Naive thymus-derived CD8-positive, alpha-beta T cell (primary cell): ENCODE measurements around the gene TNFRSF14. TPM values are rescaled to one million over a fixed set of nuclear protein-coding genes. Genes with fewer than 3 reads are reported as not detected.
A peak's percentile ranks its signal among the peaks of the same experiment; 100 is the strongest.

ENCODE experiments used
- ATAC-seq, 2 donors: fragments of 150-1000 bp; cut with Tn5 transposase in 1 of 2; sonication (Bioruptor Pico), chemical (Tn5 transposase) in 1 of 2; 1 replicate in 1 of 2; 2 replicates in 1 of 2; pipeline ENCODE4 v1.10.0; 2021; ENCODE audit warnings: mild to moderate bottlenecking in 2 of 2, moderate library complexity in 2 of 2
- POLR2A ChIA-PET: fragments of 350-600 bp; sonication (Branson Sonifier 250); formaldehyde crosslinking; loops from one replicate; lab custom pipeline; 2021; ENCODE audit warnings: antibody characterized with exemption; lab: Charles Lee
- DNase-seq, 10 donors: peaks; one replicate each; pipeline versions ENCODE4 v3.0.0 to v3.0.0-alpha.2; 2020 to 2022
- H3K27ac Mint-ChIP-seq, 10 donors: one replicate each; pipeline ENCODE4 v1.8.0; 2020 to 2022; ENCODE audit warnings: mild to moderate bottlenecking in 10 of 10, mixed read lengths in 10 of 10, moderate library complexity in 4 of 10, inconsistent platforms in 1 of 10
- H3K27me3 Mint-ChIP-seq, 5 donors: one replicate each; pipeline ENCODE4 v1.8.0; 2021 to 2022; ENCODE audit warnings: mixed read lengths in 5 of 5
- H3K36me3 Mint-ChIP-seq, 3 donors: one replicate each; pipeline ENCODE4 v1.8.0; 2020 to 2022; ENCODE audit warnings: mixed read lengths in 3 of 3, mild to moderate bottlenecking in 2 of 3, inconsistent platforms in 1 of 3
- H3K4me1 Mint-ChIP-seq, 4 donors: one replicate each; pipeline ENCODE4 v1.8.0; 2021 to 2022; ENCODE audit warnings: mixed read lengths in 4 of 4
- H3K4me3 Mint-ChIP-seq, 10 donors: one replicate each; pipeline ENCODE4 v1.8.0; 2020 to 2022; ENCODE audit warnings: mild to moderate bottlenecking in 10 of 10, mixed read lengths in 10 of 10, moderate library complexity in 6 of 10, inconsistent platforms in 1 of 10
- H3K9me3 Mint-ChIP-seq, 9 donors: one replicate each; pipeline ENCODE4 v1.8.0; 2020 to 2022; ENCODE audit warnings: mixed read lengths in 9 of 9, mild to moderate bottlenecking in 3 of 9, inconsistent platforms in 1 of 9, moderate library complexity in 1 of 9
- polyA plus RNA-seq, 3 donors: library from polyadenylated mRNA; unstranded; fragments of 300-500 nt; fragmentation: Illumina TruSeq; gene quantifications; one replicate each; pipeline ENCODE4 v1.2.3, GENCODE V29; 2021
- total RNA-seq, 8 experiments: library from RNA in 2 of 8; stranded (reverse) in 2 of 8; gene quantifications; one replicate each; pipeline ENCODE4 v1.2.3 and lab custom pipeline; 2021 to 2026

Gene TNFRSF14
- total and polyA plus RNA-seq, 5 experiments from 2014 or later: 45.8 to 190 (median 61.6) TPM

GRCh38 chr1:2523891-2524609, 32.1 kb upstream of the TNFRSF14 start:
- POLR2A ChIA-PET: interaction anchor here (0.8 to 15.0 kb wide), 22 partner anchors 9 to 334 kb away, joined by 3 to 528 read pairs (median 6); partner anchors contain the start of genes FAAP20, MORN1, PEX10 and PRXL2B
- ATAC-seq: peak; percentile 39 to 50
- peaks cover 0 to 27% (median 8%) of the 10 kb centered on the region in 3 donors for H3K36me3 Mint-ChIP-seq
- H3K27ac Mint-ChIP-seq: peak overlapping the region; percentile 77 to 98 (median 95)
- H3K4me3 Mint-ChIP-seq: peak overlapping the region; percentile 88 to 99 (median 92)
- H3K4me1 Mint-ChIP-seq: peaks cover 32 to 54% (median 48%) of the 10 kb centered on the region in 4 donors
- no peaks in the 10 kb centered on the region for H3K9me3 Mint-ChIP-seq
- peak in 9 of 10 donors; percentile 41 to 82 (median 60) for DNase-seq
- H3K27me3 Mint-ChIP-seq: peaks cover 0 to 2% (median 0%) of the 10 kb centered on the region in 5 donors

GRCh38 chr1:2525572-2525919, 30.6 kb upstream of the TNFRSF14 start:
- H3K27ac Mint-ChIP-seq: peak overlapping the region in 9 of 10 donors; percentile 77 to 98 (median 95)
- H3K4me1 Mint-ChIP-seq: peaks cover 32 to 57% (median 48%) of the 10 kb centered on the region in 4 donors
- peak overlapping the region; percentile 88 to 99 (median 92) for H3K4me3 Mint-ChIP-seq
- H3K27me3 Mint-ChIP-seq: peaks cover 0 to 2% (median 0%) of the 10 kb centered on the region in 5 donors
- ATAC-seq (no peak), DNase-seq (no peak)
- H3K36me3 Mint-ChIP-seq: peaks cover 0 to 21% (median 6%) of the 10 kb centered on the region in 3 donors
- H3K9me3 Mint-ChIP-seq: no peaks in the 10 kb centered on the region
- POLR2A ChIA-PET: interaction anchor here (0.8 to 15.0 kb wide), 14 partner anchors 9 to 291 kb away, joined by 3 to 528 read pairs (median 18); partner anchors contain the start of genes MORN1, PEX10, PRXL2B and RER1

DNA sequence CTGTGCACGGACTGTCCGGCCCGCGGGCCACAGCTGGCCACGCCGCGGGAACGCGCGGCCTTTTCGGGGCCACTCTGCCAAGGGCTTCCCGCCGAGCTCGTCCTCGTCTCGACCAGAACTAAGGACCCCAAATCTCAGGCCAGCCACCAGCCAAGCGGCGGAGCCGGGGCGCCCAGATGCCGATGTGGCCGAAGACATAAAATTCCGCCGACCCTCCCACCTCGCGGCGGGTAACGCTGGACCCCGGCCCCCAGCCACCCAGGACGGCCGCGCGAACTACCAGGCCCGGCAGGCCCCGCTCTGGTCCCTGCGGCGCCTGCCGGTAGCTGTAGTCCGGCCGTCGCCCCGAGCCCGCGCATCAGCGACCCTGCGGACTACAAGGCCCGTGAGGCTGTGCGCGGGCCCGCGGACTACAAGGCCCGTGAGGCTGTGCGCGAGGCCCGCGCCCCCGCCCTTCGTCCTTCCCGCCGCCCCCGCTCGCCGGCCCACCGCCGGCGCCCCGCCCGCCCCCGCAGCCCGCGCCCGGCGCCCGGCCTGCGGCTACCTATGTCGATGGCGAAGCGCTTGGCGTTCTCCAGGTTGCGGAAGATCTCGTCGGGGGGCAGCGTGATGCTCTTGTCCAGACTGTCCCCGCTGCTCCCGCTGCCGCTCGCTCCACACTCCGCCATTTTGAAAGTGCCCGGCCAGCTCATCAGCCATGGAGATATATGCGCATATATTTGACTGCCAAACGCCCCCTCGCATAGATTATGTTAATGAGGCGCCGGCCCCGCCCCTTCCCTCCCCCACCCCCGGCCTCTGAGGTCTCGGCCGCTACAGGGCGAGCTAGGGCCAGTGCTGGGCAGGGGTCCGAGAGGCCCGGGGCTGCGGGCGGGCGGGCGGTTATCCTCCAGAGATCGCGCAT, 30.0 kb upstream of the TNFRSF14 start, which contains the start of gene PANK4:
Gene PANK4 (minus strand): TSS at position 677 of the 904 bp plus-strand sequence. CDS start 9 bp downstream, at position 668.
- H3K4me1 Mint-ChIP-seq: peaks cover 32 to 58% (median 49%) of the 10 kb centered on the region in 4 donors

DNA sequence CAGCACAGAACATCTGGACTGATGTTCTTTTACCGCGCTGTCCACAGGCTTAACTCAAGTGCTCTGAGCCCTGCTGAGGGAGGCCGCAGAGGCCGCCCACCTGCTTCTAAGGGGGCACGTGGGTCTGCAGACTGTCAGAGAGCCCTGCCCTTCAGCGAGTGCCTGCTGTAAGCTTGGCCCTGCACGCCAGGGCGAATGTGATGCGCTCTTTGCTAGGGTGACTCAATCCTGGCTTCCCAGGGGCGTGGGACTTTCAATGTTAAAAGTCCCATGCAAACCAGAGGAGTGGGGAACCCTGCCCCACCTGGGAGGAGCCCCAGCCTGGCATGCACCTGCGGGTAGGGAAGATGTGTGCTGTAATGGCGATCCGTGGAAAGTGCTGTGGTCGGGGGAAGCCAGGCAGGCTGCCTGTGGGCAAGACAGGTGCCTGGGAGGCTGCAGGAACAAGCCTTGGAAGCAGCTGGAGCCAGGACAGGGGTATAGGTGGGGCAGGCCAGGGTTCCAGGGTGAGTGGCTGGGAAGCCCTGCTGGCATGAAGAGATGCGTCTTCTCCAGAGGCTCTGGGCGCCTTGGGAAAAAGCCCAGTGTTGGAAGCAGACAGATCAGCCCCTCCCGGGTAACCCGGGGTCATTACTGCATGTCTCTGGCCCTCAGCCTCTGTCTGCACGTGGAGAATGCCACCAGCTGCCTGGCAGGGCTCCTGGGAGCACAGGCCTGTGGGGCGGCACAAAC, 29.2 kb upstream of the TNFRSF14 start:
- POLR2A ChIA-PET: interaction anchor here (1.0 to 15.0 kb wide), 13 partner anchors 17 to 332 kb away, joined by 3 to 528 read pairs (median 15); partner anchors contain the start of genes FAAP20, MORN1, PEX10 and PRXL2B

More for the DNA sequence above, 30.0 kb upstream of the TNFRSF14 start, which contains the start of gene PANK4:
- POLR2A ChIA-PET: interaction anchor here (0.8 to 15.0 kb wide), 19 partner anchors 8 to 331 kb away, joined by 3 to 528 read pairs (median 6); partner anchors contain the start of genes FAAP20, MORN1, PEX10 and PRXL2B
- DNase-seq (peak; percentile 79 to 91 (median 88)), ATAC-seq (peak; percentile 77 to 85)
- H3K27ac Mint-ChIP-seq: peak within 1 kb of the TSS; percentile 79 to 99 (median 96)
- peaks cover 0 to 15% (median under 1%) of the 10 kb centered on the region in 3 donors for H3K36me3 Mint-ChIP-seq
- no peaks in the 10 kb centered on the region for H3K9me3 Mint-ChIP-seq
- H3K4me3 Mint-ChIP-seq: peak within 1 kb of the TSS; percentile 88 to 99 (median 92)
- H3K27me3 Mint-ChIP-seq: peaks cover 0 to 6% (median 3%) of the 10 kb centered on the region in 5 donors

GRCh38 chr1:2527556-2527860, 28.7 kb upstream of the TNFRSF14 start:
- POLR2A ChIA-PET: interaction anchor here (5.3 to 15.0 kb wide), 2 partner anchors 16 to 111 kb away, joined by 131 to 528 read pairs; partner anchors contain the start of gene PEX10

More for the DNA sequence above, 29.2 kb upstream of the TNFRSF14 start:
- Mint-ChIP-seq H3K9me3 (no peaks in the 10 kb centered on the region), H3K36me3 (peaks cover 0 to 9% (median 0%) of the 10 kb centered on the region in 3 donors), H3K4me1 (peaks cover 32 to 52% (median 48%) of the 10 kb centered on the region in 4 donors), H3K4me3 (peak overlapping the region; percentile 21 to 97 (median 64)), H3K27ac (peak overlapping the region in 7 of 10 donors; percentile 31 to 87 (median 79)), H3K27me3 (peaks cover 0 to 10% (median 3%) of the 10 kb centered on the region in 5 donors)
- DNase-seq: peak in 2 of 10 donors; percentile 18 to 30
- peak in 1 of 2 donors; percentile 10 for ATAC-seq

DNA sequence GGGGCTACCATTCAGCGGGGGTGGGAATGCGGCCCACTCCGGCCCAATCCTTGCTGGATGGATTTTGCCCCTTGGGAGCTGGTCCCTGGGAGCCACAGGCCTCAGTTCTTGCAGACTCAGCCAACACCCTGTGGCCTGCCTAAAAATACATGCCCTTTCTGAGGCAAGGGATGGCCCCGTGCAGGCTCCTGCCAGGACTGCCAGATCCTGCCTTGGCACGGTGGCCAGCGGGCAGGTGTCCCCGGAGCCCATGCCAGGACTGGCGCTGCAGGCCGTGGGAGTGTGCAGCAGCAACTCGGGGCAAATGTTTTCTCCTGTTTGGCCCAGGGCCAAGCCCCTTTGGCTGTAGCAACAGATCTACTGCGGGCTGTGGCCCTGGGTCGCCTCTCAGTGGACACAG, 28.2 kb upstream of the TNFRSF14 start:
- H3K4me1 Mint-ChIP-seq: peaks cover 25 to 42% (median 39%) of the 10 kb centered on the region in 4 donors
- peaks cover 0 to 3% (median 0%) of the 10 kb centered on the region in 3 donors for H3K36me3 Mint-ChIP-seq
- peaks cover 0 to 12% (median 4%) of the 10 kb centered on the region in 5 donors for H3K27me3 Mint-ChIP-seq
- H3K9me3 Mint-ChIP-seq: no peaks in the 10 kb centered on the region
- ATAC-seq (no peak), DNase-seq (no peak)
- POLR2A ChIA-PET: interaction anchor here (1.4 to 15.0 kb wide), 3 partner anchors 16 to 112 kb away, joined by 6 to 528 read pairs (median 131); partner anchors contain the start of genes PEX10 and TNFRSF14
- peak overlapping the region in 2 of 10 donors; percentile 10 to 60 for H3K4me3 Mint-ChIP-seq
- peak overlapping the region in 1 of 10 donors; percentile 44 for H3K27ac Mint-ChIP-seq

More at GRCh38 chr1:2527556-2527860, 28.7 kb upstream of the TNFRSF14 start:
- Mint-ChIP-seq H3K4me1 (peaks cover 29 to 47% (median 44%) of the 10 kb centered on the region in 4 donors), H3K27ac (peak overlapping the region in 1 of 10 donors; percentile 85), H3K36me3 (peaks cover 0 to 5% (median 0%) of the 10 kb centered on the region in 3 donors), H3K9me3 (no peaks in the 10 kb centered on the region), H3K27me3 (peaks cover 0 to 10% (median 3%) of the 10 kb centered on the region in 5 donors), H3K4me3 (peak overlapping the region in 8 of 10 donors; percentile 21 to 97 (median 64))
- DNase-seq: no peak
- no peak for ATAC-seq

DNA sequence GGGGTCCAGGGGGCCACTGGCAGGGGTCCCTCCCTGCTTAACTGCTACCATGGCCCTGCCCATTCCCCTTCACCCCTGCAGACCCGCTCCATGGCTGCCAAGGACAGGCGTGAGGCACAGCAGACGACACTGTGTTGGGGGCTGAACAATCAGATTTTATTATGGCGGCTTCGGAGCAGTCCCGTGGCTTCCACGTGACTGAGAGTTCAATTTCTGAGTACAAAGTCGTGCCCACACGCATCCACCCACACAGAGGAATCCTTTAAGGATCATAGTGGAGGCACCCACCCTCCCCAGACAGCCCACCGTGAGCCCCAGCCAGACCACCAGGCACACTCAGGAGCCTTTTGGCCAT, 27.6 kb upstream of the TNFRSF14 start:
- H3K4me3 Mint-ChIP-seq: peak overlapping the region in 9 of 10 donors; percentile 33 to 89 (median 73)
- H3K36me3 Mint-ChIP-seq: no peaks in the 10 kb centered on the region
- POLR2A ChIA-PET: interaction anchor here (1.1 to 15.0 kb wide), 4 partner anchors 15 to 116 kb away, joined by 4 to 528 read pairs (median 7); partner anchors contain the start of genes PEX10 and TNFRSF14

GRCh38 chr1:2528966-2529783, 27.0 kb upstream of the TNFRSF14 start:
- ATAC-seq: peak; percentile 24 to 27
- H3K9me3 Mint-ChIP-seq: no peaks in the 10 kb centered on the region
- H3K27ac Mint-ChIP-seq: peak overlapping the region in 2 of 10 donors; percentile 43 to 78
- POLR2A ChIA-PET: interaction anchor here (0.6 to 15.0 kb wide), 7 partner anchors 8 to 1307 kb away, joined by 3 to 528 read pairs (median 6); partner anchors contain the start of genes PEX10 and TNFRSF14
- peaks cover 17 to 34% (median 29%) of the 10 kb centered on the region in 4 donors for H3K4me1 Mint-ChIP-seq
- H3K4me3 Mint-ChIP-seq: peak overlapping the region; percentile 69 to 89 (median 76)
- H3K36me3 Mint-ChIP-seq: no peaks in the 10 kb centered on the region
- H3K27me3 Mint-ChIP-seq: peaks cover 0 to 14% (median 6%) of the 10 kb centered on the region in 5 donors
- DNase-seq: peak in 8 of 10 donors; percentile 31 to 73 (median 40)

More for the DNA sequence above, 27.6 kb upstream of the TNFRSF14 start:
- Mint-ChIP-seq H3K9me3 (no peaks in the 10 kb centered on the region), H3K27me3 (peaks cover 0 to 12% (median 6%) of the 10 kb centered on the region in 5 donors), H3K4me1 (peaks cover 20 to 39% (median 34%) of the 10 kb centered on the region in 4 donors), H3K27ac (peak overlapping the region in 2 of 10 donors; percentile 43 to 48)
- DNase-seq (no peak), ATAC-seq (no peak)

DNA sequence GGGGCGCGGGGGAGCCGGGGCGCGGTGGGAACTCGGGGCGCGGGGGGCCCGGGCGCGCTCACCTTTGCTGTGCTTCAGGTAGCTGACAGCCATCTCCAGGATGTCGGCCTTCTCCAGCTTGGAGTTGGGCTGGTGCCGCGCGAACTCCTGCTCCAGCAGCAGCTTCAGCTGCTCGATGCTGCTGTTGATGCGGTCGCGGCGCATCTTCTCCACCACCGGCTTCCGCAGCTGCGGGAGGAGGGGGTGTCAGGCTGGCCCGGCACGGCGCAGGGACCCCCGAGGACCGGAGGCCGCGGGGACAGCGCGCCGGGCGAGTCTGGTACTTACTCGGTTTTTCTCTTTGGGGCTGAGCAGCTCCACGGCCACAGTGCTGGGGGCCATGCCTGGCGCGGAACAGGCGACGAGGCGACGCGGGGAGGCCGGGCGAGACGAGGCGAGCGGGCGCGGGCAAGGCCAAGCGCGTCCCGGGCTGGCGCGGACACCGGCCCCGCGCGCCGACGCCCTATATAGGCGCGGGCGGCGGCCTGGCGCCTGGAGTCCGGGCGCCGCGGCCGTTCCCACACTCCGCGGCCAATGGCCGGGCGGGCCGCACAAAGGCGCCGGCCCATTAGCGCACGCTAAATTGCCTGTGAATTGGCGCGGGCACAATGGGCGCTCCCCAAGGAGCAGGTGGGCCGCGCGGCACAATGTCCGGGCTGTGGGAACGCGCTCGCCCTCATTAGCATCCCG, 26.2 kb upstream of the TNFRSF14 start, which contains the start of gene HES5:
Gene HES5 (minus strand): TSS at position 480 of the 729 bp plus-strand sequence. CDS start 99 bp downstream, at position 381.
- DNase-seq (peak in 2 of 10 donors; percentile 34 to 35), ATAC-seq (no peak)
- peak within 1 kb of the TSS; percentile 69 to 89 (median 76) for H3K4me3 Mint-ChIP-seq
- peaks cover 0 to 14% (median 6%) of the 10 kb centered on the region in 5 donors for H3K27me3 Mint-ChIP-seq
- no peaks in the 10 kb centered on the region for H3K36me3 Mint-ChIP-seq
- H3K4me1 Mint-ChIP-seq: peaks cover 9 to 27% (median 21%) of the 10 kb centered on the region in 4 donors
- no peaks in the 10 kb centered on the region for H3K9me3 Mint-ChIP-seq
- POLR2A ChIA-PET: interaction anchor here (0.6 to 15.0 kb wide), 8 partner anchors 9 to 1307 kb away, joined by 3 to 528 read pairs (median 6); partner anchors contain the start of genes PEX10 and TNFRSF14
- H3K27ac Mint-ChIP-seq: peak within 1 kb of the TSS in 3 of 10 donors; percentile 43 to 78 (median 61)
